ENCODE measurements around the gene TLNRD1. TPM values are rescaled to one million over a fixed set of nuclear protein-coding genes. Genes with fewer than 3 reads are reported as not detected.
"Not testable (repeated sequence)": the region's sequence is repeated elsewhere in the genome, so short reads cannot be mapped to it uniquely, and the experiment has no call there.

The TLNRD1 gene
- total RNA-seq, 1 experiment from 2014 or later = 14.9 TPM

DNA sequence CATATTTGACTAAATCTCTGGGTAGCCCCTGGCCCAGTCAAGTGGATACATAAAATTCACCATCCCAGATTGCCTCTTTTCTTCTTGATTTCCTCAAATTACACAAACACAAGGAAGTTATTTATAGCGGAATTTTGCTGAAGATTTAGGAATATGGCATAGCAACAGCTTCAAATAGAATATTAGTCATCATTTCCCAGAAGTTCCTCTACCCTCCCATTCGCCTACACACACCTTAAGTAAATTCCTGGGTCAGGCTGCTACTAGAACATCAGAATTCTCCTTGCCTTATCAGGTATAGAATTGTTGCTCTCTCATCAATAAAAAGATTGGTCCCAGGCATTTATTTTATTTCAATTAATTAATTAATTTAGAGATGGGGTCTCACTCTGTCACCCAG, 42.7 kb upstream of the TLNRD1 start:
- intact Hi-C loops (cut with micrococcal nuclease; ENCODE audit: unreplicated experiment) = no loop called here
- BruUV-seq (replicated peaks) = no TSS peak
- CTCF ChIA-PET = no interaction called here

DNA sequence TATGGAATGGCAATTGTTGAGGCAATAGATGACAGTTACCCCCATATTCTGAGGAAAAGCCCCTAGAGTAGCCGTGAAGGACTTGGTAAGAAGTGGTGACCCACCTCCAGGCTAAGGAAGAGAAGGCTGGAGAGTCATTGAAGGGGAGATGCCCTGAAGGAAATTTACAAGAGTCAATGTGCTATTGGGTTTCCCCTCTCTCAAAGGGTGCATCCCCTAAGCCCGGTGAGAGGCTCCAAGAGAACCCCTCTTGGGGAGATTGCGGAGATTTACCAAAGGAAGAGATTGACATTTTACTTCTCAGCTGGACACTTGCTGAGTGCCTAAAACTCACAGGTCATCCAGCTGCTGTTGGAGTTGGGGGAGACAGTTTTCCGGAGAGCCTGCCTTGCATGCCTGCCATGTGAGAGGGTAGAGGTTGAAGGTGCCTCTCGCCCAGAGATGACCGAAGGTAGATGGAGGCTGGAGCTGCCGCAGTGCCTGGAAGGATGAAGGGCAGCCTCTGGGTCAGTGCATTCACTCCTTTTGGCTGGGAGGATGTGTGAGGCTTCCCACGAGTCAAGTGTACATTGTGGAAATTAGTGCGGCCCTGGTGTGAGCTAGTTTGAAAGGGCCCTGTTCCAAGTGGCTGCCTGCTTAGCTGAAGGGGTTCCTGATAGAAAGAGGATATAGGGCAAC, 41.8 kb upstream of the TLNRD1 start:
- Histone ChIP-seq H3K4me3 (no peak overlapping the region), H2AFZ (no peak overlapping the region), H3F3A (ENCODE audit: insufficient read depth, low read depth) (peaks cover 29% of the 10 kb centered on the region), H3K4me2 (no peak overlapping the region), H3K36me3 (ENCODE audit: low read depth) (no peaks in the 10 kb centered on the region), H3K79me2 (ENCODE audit: low read depth) (no peaks in the 10 kb centered on the region), H3K27ac (no peak overlapping the region), H4K20me1 (ENCODE audit: insufficient read depth) (no peaks in the 10 kb centered on the region), H3K4me1 (replicated peaks; ENCODE audit: insufficient read depth) (peaks cover 35% of the 10 kb centered on the region), H3K9me3 (ENCODE audit: insufficient read depth, low read depth) (no peaks in the 10 kb centered on the region), H3K27me3 (ENCODE audit: insufficient read depth, low read depth) (no peaks in the 10 kb centered on the region), H3K9me2 (ENCODE audit: insufficient read depth) (no peaks in the 10 kb centered on the region)
- DNase-seq = no peak
- no TSS peak for BruUV-seq (replicated peaks)
- no peak for TF ChIP-seq EZH2 (IDR thresholded peaks at IDR 0.05; ENCODE audit: low read depth)
- TF ChIP-seq, protein P1, sequence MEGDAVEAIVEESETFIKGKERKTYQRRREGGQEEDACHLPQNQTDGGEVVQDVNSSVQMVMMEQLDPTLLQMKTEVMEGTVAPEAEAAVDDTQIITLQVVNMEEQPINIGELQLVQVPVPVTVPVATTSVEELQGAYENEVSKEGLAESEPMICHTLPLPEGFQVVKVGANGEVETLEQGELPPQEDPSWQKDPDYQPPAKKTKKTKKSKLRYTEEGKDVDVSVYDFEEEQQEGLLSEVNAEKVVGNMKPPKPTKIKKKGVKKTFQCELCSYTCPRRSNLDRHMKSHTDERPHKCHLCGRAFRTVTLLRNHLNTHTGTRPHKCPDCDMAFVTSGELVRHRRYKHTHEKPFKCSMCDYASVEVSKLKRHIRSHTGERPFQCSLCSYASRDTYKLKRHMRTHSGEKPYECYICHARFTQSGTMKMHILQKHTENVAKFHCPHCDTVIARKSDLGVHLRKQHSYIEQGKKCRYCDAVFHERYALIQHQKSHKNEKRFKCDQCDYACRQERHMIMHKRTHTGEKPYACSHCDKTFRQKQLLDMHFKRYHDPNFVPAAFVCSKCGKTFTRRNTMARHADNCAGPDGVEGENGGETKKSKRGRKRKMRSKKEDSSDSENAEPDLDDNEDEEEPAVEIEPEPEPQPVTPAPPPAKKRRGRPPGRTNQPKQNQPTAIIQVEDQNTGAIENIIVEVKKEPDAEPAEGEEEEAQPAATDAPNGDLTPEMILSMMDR (conservative IDR thresholded peaks at IDR 0.05) = no peak
- ChIA-PET CTCF (no interaction called here), POLR2A (ENCODE audit: unreplicated experiment) (no interaction called here)
- intact Hi-C loops (cut with micrococcal nuclease; ENCODE audit: unreplicated experiment) = no loop called here

More for the DNA sequence above, 42.7 kb upstream of the TLNRD1 start:
- Histone ChIP-seq H3K9me2 (ENCODE audit: insufficient read depth) (no peaks in the 10 kb centered on the region), H4K20me1 (ENCODE audit: insufficient read depth) (no peaks in the 10 kb centered on the region), H3K36me3 (ENCODE audit: low read depth) (no peaks in the 10 kb centered on the region), H3K27ac (no peak overlapping the region), H3K79me2 (ENCODE audit: low read depth) (no peaks in the 10 kb centered on the region), H3F3A (ENCODE audit: insufficient read depth, low read depth) (peaks cover 35% of the 10 kb centered on the region), H3K4me2 (no peak overlapping the region), H2AFZ (no peak overlapping the region), H3K4me3 (no peak overlapping the region), H3K9me3 (ENCODE audit: insufficient read depth, low read depth) (no peaks in the 10 kb centered on the region), H3K27me3 (ENCODE audit: insufficient read depth, low read depth) (no peaks in the 10 kb centered on the region), H3K4me1 (replicated peaks; ENCODE audit: insufficient read depth) (peaks cover 45% of the 10 kb centered on the region)
- DNase-seq = no peak
- POLR2A ChIA-PET (ENCODE audit: unreplicated experiment) = interaction anchor here (0.6 kb wide), 2 partner anchors 9 to 181 kb away, joined by 3 read pairs; no protein-coding TSS in a partner anchor
- no peak for TF ChIP-seq EZH2 (IDR thresholded peaks at IDR 0.05; ENCODE audit: low read depth)
- TF ChIP-seq, protein P1 (conservative IDR thresholded peaks at IDR 0.05) = no peak

DNA sequence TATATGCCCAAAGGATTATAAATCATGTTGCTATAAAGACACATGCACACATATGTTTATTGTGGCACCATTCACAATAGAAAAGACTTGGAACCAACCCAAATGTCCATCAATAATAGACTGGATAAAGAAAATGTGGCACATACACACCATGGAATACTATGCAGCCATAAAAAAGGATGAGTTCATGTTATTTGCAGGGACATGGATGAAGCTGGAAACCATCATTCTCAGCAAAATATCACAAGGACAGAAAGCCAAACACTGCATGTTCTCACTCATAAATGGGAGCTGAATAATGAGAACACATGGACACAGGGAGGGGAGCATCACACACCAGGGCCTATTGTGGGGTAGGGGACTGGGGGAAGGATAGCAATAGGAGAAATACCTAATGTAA, 35.3 kb upstream of the TLNRD1 start:
- H2AFZ ChIP-seq; DNase-seq; H3K36me3 ChIP-seq (ENCODE audit: low read depth); BruUV-seq (replicated peaks); CTCF ChIA-PET; H3K27me3 ChIP-seq (ENCODE audit: insufficient read depth, low read depth); POLR2A ChIA-PET (ENCODE audit: unreplicated experiment); H3K9me3 ChIP-seq (ENCODE audit: insufficient read depth, low read depth); H3K9me2 ChIP-seq (ENCODE audit: insufficient read depth); H3F3A ChIP-seq (ENCODE audit: insufficient read depth, low read depth); H4K20me1 ChIP-seq (ENCODE audit: insufficient read depth); H3K27ac ChIP-seq; H3K4me3 ChIP-seq; H3K4me2 ChIP-seq; H3K79me2 ChIP-seq (ENCODE audit: low read depth): not testable (repeated sequence)
- H3K4me1 ChIP-seq (replicated peaks; ENCODE audit: insufficient read depth) = peaks cover 20% of the 10 kb centered on the region
- intact Hi-C loops (cut with micrococcal nuclease; ENCODE audit: unreplicated experiment) = loop anchor here (5.0 kb wide), 4 partner anchors 53 to 288 kb away; partner anchors contain the start of gene ABHD17C

All from PC-9 (cell line).